Endothelial cell of umbilical vein (primary cell): ENCODE data around the gene RBM38. TPM values are rescaled to one million over a fixed set of nuclear protein-coding genes. Genes with fewer than 3 reads are reported as not detected.

ENCODE experiments used
- BruUV-seq: library from RNA; stranded (reverse); fragments of 400-500 nt; replicated peaks from 2 replicates; lab custom pipeline; 2021; lab: Mats Ljungman, UMichigan
- CTCF ChIA-PET: fragments of 300-600, 350-600 bp; sonication (Branson Sonifier 250); formaldehyde crosslinking; loops from one replicate; lab custom pipeline; 2021; ENCODE audit warnings: antibody characterized with exemption, inconsistent platforms; lab: Charles Lee
- POLR2A ChIA-PET: fragments of 300-600, 350-600 bp; sonication (Branson Sonifier 250); formaldehyde crosslinking; loops from one replicate; lab custom pipeline; 2021; ENCODE audit warnings: antibody characterized with exemption, inconsistent platforms; lab: Charles Lee
- DNase-seq: peaks from one replicate; pipeline ENCODE4 v3.0.0-alpha.2; 2011; ENCODE audit warnings: low read depth, low spot score
- FAIRE-seq: peaks from 2 replicates; lab custom pipeline; 2011; peaks lifted over from hg19 to GRCh38; lab: Jason Lieb, UNC
- H2AFZ ChIP-seq: 2 replicates; pipeline ENCODE4 v1.6.0; 2012; ENCODE audit warnings: low read depth, low read length, control low read depth, inconsistent platforms
- H3K27ac ChIP-seq: 2 replicates; pipeline ENCODE4 v1.5.1; 2011; ENCODE audit warnings: low read depth, mild to moderate bottlenecking, control low read depth, low read length, moderate library complexity; ENCODE audit not compliant: insufficient read depth
- H3K27me3 ChIP-seq, 2 experiments: 2 replicates each; pipeline versions ENCODE4 v1.6.0 to v1.6.1; 2011; ENCODE audit warnings: low read length in 2 of 2, mixed read lengths in 1 of 2; ENCODE audit not compliant: control insufficient read depth in 2 of 2, insufficient read depth in 2 of 2
- H3K36me3 ChIP-seq, 2 experiments: 2 replicates in 1 of 2; 3 replicates in 1 of 2; pipeline ENCODE4 v1.5.1; 2011; ENCODE audit warnings: low read length in 2 of 2, mild to moderate bottlenecking in 1 of 2, moderate library complexity in 1 of 2; ENCODE audit not compliant: control insufficient read depth in 2 of 2, insufficient read depth in 2 of 2; ENCODE audit errors: extremely low read depth in 1 of 2
- H3K4me1 ChIP-seq: 3 replicates; pipeline ENCODE4 v1.5.1; 2011; ENCODE audit warnings: mild to moderate bottlenecking, low read length; ENCODE audit not compliant: control insufficient read depth, insufficient read depth; ENCODE audit errors: extremely low read depth
- H3K4me2 ChIP-seq: 2 replicates; pipeline ENCODE4 v1.6.1; 2011; ENCODE audit warnings: low read length, control low read depth, mixed read lengths; ENCODE audit not compliant: insufficient read depth
- H3K4me3 ChIP-seq, 3 experiments: fragments of 200-600 bp in 1 of 3; sonication (generic), shearing (Covaris generic) in 1 of 3; replicated peaks in 1 of 3; 2 replicates each; pipeline ENCODE4 v1.5.1; 2011 to 2016; ENCODE audit warnings: control low read depth in 3 of 3, low read length in 3 of 3, mild to moderate bottlenecking in 2 of 3, inconsistent platforms in 1 of 3, low read depth in 1 of 3, moderate library complexity in 1 of 3; ENCODE audit not compliant: insufficient read depth in 1 of 3
- H3K79me2 ChIP-seq: 2 replicates; pipeline ENCODE4 v1.6.0; 2012; ENCODE audit warnings: low read length, inconsistent platforms; ENCODE audit not compliant: control insufficient read depth, insufficient read depth
- H3K9ac ChIP-seq: replicated peaks from 2 replicates; pipeline ENCODE3; 2011; ENCODE audit warnings: low read length, control low read depth; ENCODE audit not compliant: insufficient read depth; ENCODE audit errors: extremely low read depth
- H3K9me1 ChIP-seq: replicated peaks from 3 replicates; pipeline ENCODE4 v1.6.0; 2011; ENCODE audit warnings: mild to moderate bottlenecking, low read length; ENCODE audit not compliant: control insufficient read depth, insufficient read depth; ENCODE audit errors: extremely low read depth
- H3K9me3 ChIP-seq: replicated peaks from 2 replicates; pipeline ENCODE4 v1.5.1; 2012; ENCODE audit warnings: low read length, inconsistent platforms; ENCODE audit not compliant: control insufficient read depth, insufficient read depth
- H4K20me1 ChIP-seq: replicated peaks from 2 replicates; pipeline ENCODE3; 2011; ENCODE audit warnings: mild to moderate bottlenecking, low read length; ENCODE audit not compliant: control insufficient read depth, insufficient read depth; ENCODE audit errors: extremely low read depth
- EZH2 ChIP-seq: IDR thresholded peaks from 2 replicates; pipeline ENCODE4 v1.6.1; 2012; ENCODE audit warnings: borderline replicate concordance, low read depth, mild to moderate bottlenecking, moderate library complexity, low read length, inconsistent platforms; ENCODE audit not compliant: severe bottlenecking
- FOS ChIP-seq: IDR thresholded peaks from 2 replicates; pipeline ENCODE4 v1.6.1; 2011; ENCODE audit warnings: mild to moderate bottlenecking, low read length, moderate library complexity, borderline replicate concordance; ENCODE audit not compliant: insufficient read depth
- GATA2 ChIP-seq: IDR thresholded peaks from 2 replicates; pipeline ENCODE4 v1.7.0; 2011; ENCODE audit warnings: low read depth, mild to moderate bottlenecking, moderate library complexity, mixed read lengths, low read length; ENCODE audit not compliant: insufficient read length, insufficient read depth
- JUN ChIP-seq: IDR thresholded peaks from 2 replicates; pipeline ENCODE4 v1.6.1; 2011; ENCODE audit warnings: borderline replicate concordance, low read depth; ENCODE audit not compliant: insufficient read length, insufficient read depth
- MYC ChIP-seq: IDR thresholded peaks from one replicate; pipeline ENCODE4 v1.6.1; 2011; ENCODE audit warnings: mild to moderate bottlenecking, low read depth, low read length
- POLR2A ChIP-seq: IDR thresholded peaks from 2 replicates; pipeline ENCODE4 v1.6.1; 2012; ENCODE audit warnings: low read depth, mild to moderate bottlenecking, control low read depth, low read length
- POLR2AphosphoS5 ChIP-seq: IDR thresholded peaks from 2 replicates; pipeline ENCODE4 v1.6.1; 2012; ENCODE audit warnings: low read depth, mild to moderate bottlenecking, control low read depth, low read length, moderate library complexity; ENCODE audit not compliant: insufficient read depth
- dilution Hi-C: fragments of 300-500 bp; cut with MboI; formaldehyde crosslinking; loops from one replicate; pipeline ENCODE4 v1.15.0; 2019; ENCODE audit warnings: low sequenced_read_pairs; ENCODE audit not compliant: extremely low pct_ligation_motif_present
- intact Hi-C: fragments of 100-400 bp; cut with micrococcal nuclease; formaldehyde crosslinking; loops from one replicate; pipeline ENCODE4 v1.10.0; 2022
- polyA plus RNA-seq, 4 experiments: library from polyadenylated mRNA; depleted of rRNA in 3 of 4; stranded (reverse) in 3 of 4; unstranded in 1 of 4; fragments of >200 nt; gene quantifications; 2 replicates each; pipeline versions ENCODE4 v1.2.1 to v1.2.3, GENCODE V29; 2011 to 2012; ENCODE audit warnings: missing spikeins in 1 of 4
- total RNA-seq: library from RNA; stranded (reverse); gene quantifications from 2 replicates; pipeline ENCODE4 v1.2.3, GENCODE V29; 2021
- TF ChIP-seq, protein P1 (sequence below), 2 donors: IDR thresholded peaks; 1 replicate in 1 of 2; 2 replicates in 1 of 2; pipeline ENCODE4 v1.5.1; 2011; ENCODE audit warnings: low read length in 2 of 2, mild to moderate bottlenecking in 2 of 2, moderate library complexity in 2 of 2, control low read depth in 1 of 2, inconsistent platforms in 1 of 2, low read depth in 1 of 2; ENCODE audit not compliant: insufficient read depth in 1 of 2; ENCODE audit errors: extremely low read depth in 1 of 2
- TF ChIP-seq, protein P2 (sequence below): IDR thresholded peaks from 2 replicates; pipeline ENCODE4 v1.6.1; 2011; ENCODE audit not compliant: insufficient read depth, insufficient read length

Gene RBM38
- total and polyA plus RNA-seq, 2 donors (not counting 3 experiments of a cell fraction or from before 2014, with no cell fraction given): 22.1 to 37.4 TPM

DNA sequence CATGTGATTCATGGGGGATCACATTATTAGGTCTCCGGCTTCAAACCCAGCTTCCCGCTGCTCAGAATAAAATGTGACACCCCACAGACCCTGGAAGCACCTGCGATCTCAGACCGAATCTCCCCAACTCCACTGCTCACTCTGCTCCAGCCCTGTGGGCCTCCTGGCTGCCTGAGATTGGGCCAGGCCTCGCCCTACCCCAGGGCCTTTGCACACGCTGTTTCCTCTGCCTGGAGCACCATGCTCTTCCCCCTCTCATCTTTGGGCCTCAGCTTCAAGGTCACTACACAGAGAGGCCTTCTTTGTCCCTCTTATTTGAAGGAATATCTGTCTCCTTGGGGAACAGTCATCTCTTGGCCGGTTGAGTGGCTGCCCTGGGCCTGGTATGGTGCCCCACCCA lies 48.8 kb downstream of the RBM38 start:
- Histone ChIP-seq H3K27ac (no peak overlapping the region), H4K20me1 (no peaks in the 10 kb centered on the region), H3K36me3 (no peaks in the 10 kb centered on the region), H3K9me1 (no peaks in the 10 kb centered on the region), H3K79me2 (no peaks in the 10 kb centered on the region), H3K27me3 (peaks cover 2 to 3% of the 10 kb centered on the region in 2 experiments), H3K4me2 (no peak overlapping the region), H2AFZ (no peak overlapping the region), H3K9ac (no peak overlapping the region), H3K4me1 (no peaks in the 10 kb centered on the region), H3K4me3 (no peak overlapping the region), H3K9me3 (no peaks in the 10 kb centered on the region)
- BruUV-seq: no TSS peak
- DNase-seq (no peak), FAIRE-seq (no peak)
- dilution Hi-C loops: no loop called here
- intact Hi-C loops: no loop called here
- CTCF ChIA-PET: interaction anchor here (1.8 kb wide), 1 partner anchor 64 kb away, joined by 4 read pairs; no protein-coding TSS in a partner anchor
- POLR2A ChIA-PET: no interaction called here
- TF ChIP-seq POLR2A (no peak), POLR2AphosphoS5 (no peak), MYC (no peak), GATA2 (no peak), EZH2 (no peak), JUN (no peak), FOS (no peak)
- TF ChIP-seq, protein P1, sequence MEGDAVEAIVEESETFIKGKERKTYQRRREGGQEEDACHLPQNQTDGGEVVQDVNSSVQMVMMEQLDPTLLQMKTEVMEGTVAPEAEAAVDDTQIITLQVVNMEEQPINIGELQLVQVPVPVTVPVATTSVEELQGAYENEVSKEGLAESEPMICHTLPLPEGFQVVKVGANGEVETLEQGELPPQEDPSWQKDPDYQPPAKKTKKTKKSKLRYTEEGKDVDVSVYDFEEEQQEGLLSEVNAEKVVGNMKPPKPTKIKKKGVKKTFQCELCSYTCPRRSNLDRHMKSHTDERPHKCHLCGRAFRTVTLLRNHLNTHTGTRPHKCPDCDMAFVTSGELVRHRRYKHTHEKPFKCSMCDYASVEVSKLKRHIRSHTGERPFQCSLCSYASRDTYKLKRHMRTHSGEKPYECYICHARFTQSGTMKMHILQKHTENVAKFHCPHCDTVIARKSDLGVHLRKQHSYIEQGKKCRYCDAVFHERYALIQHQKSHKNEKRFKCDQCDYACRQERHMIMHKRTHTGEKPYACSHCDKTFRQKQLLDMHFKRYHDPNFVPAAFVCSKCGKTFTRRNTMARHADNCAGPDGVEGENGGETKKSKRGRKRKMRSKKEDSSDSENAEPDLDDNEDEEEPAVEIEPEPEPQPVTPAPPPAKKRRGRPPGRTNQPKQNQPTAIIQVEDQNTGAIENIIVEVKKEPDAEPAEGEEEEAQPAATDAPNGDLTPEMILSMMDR (IDR thresholded peaks at IDR 0.05; ENCODE audit: extremely low read depth in 1 of 2, insufficient read depth in 1 of 2, low read depth in 1 of 2, low read length in 2 of 2): no peak
- TF ChIP-seq, protein P2, sequence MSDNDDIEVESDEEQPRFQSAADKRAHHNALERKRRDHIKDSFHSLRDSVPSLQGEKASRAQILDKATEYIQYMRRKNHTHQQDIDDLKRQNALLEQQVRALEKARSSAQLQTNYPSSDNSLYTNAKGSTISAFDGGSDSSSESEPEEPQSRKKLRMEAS: no peak
